ENCODE data around the gene E2F4. TPM values are rescaled to one million over a fixed set of nuclear protein-coding genes. Genes with fewer than 3 reads are reported as not detected.

E2F4 gene
- total and polyA plus RNA-seq, 9 of the 15 experiments (the other 6 are each of a cell fraction or from before 2014, with no cell fraction given) = 9.7 to 139 (median 106) TPM

GRCh38 chr16:67226804-67227566 is 35.0 kb downstream of the E2F4 start, which contains the start of gene TMEM208 (continued):
- TF ChIP-seq AFF1 (IDR thresholded peaks at IDR 0.05; ENCODE audit: low read depth in 1 of 2, partially characterized antibody in 2 of 2) (peak; percentile 87 to 88), KAT8 (IDR thresholded peaks at IDR 0.05; ENCODE audit: low read depth) (peak; percentile 36; the same call in 1 of the 2 replicates), ZNF830 (CRISPR knock-in tag; IDR thresholded peaks at IDR 0.05) (no peak), KDM5B (IDR thresholded peaks at IDR 0.05; ENCODE audit: insufficient replicate concordance, low read depth, low read length) (peak; percentile 80), HLTF (IDR thresholded peaks at IDR 0.05) (peak; percentile 36; the same call in 1 of the 2 replicates), ZNF24 (IDR thresholded peaks at IDR 0.05) (no peak), ATF1 (CRISPR knock-in tag; IDR thresholded peaks at IDR 0.05) (peak; percentile 99), ATF1 (tag; IDR thresholded peaks at IDR 0.05) (peak; percentile 100), MXI1 (IDR thresholded peaks at IDR 0.05; ENCODE audit: low read depth, low read length) (peak; percentile 85; the same call in 1 of the 2 replicates), CTCF (IDR thresholded peaks at IDR 0.05 in 2 of 3, conservative IDR thresholded peaks at IDR 0.05 in 1 of 3; ENCODE audit: insufficient read depth in 2 of 3, low read depth in 1 of 3, low read length in 3 of 3) (peak in 2 of 3 experiments; percentile 27 to 28; a peak in 4 of 6 replicates), ARNT (IDR thresholded peaks at IDR 0.05) (0 out of 4 replicates have a peak, but pooled peaks of 1 of the 2 experiments have one; percentile 40), RUNX1 (IDR thresholded peaks at IDR 0.05; ENCODE audit: low read depth) (peak; percentile 68; the same call in 1 of the 2 replicates), SMAD1 (IDR thresholded peaks at IDR 0.05; ENCODE audit: low read depth, low read length, partially characterized antibody) (peak; percentile 38), EGR1 (conservative IDR thresholded peaks at IDR 0.05) (peak; percentile 97), TBL1XR1 (IDR thresholded peaks at IDR 0.05; ENCODE audit: low read length in 2 of 2) (peak in 1 of 2 experiments; percentile 90; a peak in 2 of 4 replicates), MTA3 (IDR thresholded peaks at IDR 0.05; ENCODE audit: borderline replicate concordance) (0 out of 2 replicates have a peak, but pooled peaks have one; percentile 50), POLR3A (IDR thresholded peaks at IDR 0.05; ENCODE audit: borderline replicate concordance, extremely low read depth, insufficient read depth, insufficient read length) (no peak), HOMEZ (CRISPR knock-in tag; IDR thresholded peaks at IDR 0.05) (no peak), NFRKB (IDR thresholded peaks at IDR 0.05; ENCODE audit: low read depth) (peak; percentile 56; the same call in 1 of the 2 replicates), FUS (optimal IDR thresholded peaks at IDR 0.05; ENCODE audit: low read depth, low read length) (no peak), TAF1 (IDR thresholded peaks at IDR 0.05; ENCODE audit: control insufficient read depth, extremely low read depth, insufficient read depth, low read length, severe bottlenecking) (peak; percentile 76)
